K562 (cell line): Measurements from ENCODE around the gene OSGEP. TPM values are rescaled to one million over a fixed set of nuclear protein-coding genes. Genes with fewer than 3 reads are reported as not detected.

Source experiments
- ATAC-seq: fragments of 200-7000 bp; cut with Tn5 transposase; 3 replicates; pipeline ENCODE4 v1.9.1; 2020; ENCODE audit warnings: moderate library complexity
- BruUV-seq: library from RNA; stranded (reverse); fragments of 400-500 nt; replicated peaks from 2 replicates; lab custom pipeline; 2021; lab: Mats Ljungman, UMichigan
- CTCF ChIA-PET: fragments of 300-600 bp; formaldehyde crosslinking; extraction: SDS; loops from one replicate; lab custom pipeline; 2021; ENCODE audit warnings: low intra/inter-chr PET ratio; lab: Yijun Ruan, JAX
- POLR2A ChIA-PET: fragments of 300-600, 350-650 bp; sonication (Branson Sonifier 250); formaldehyde crosslinking; extraction: SDS; loops from one replicate; lab custom pipeline; 2021; ENCODE audit warnings: antibody characterized with exemption, inconsistent platforms; lab: Yijun Ruan, JAX
- DNase-seq, 4 experiments: peaks; one replicate each; pipeline versions ENCODE4 v3.0.0 to v3.0.0-alpha.2; 2011 to 2018; ENCODE audit warnings: low spot score in 3 of 4, mixed read lengths in 3 of 4; ENCODE audit errors: extremely low read depth in 1 of 4
- FAIRE-seq: peaks from 2 replicates; lab custom pipeline; 2011; peaks lifted over from hg19 to GRCh38; lab: Jason Lieb, UNC
- H2AFZ ChIP-seq: 2 replicates; pipeline ENCODE4 v1.6.0; 2011; ENCODE audit warnings: low read depth, low read length, control low read depth, inconsistent platforms
- H3K27ac ChIP-seq: fragments of 200-600 bp; 3 replicates; pipeline ENCODE4 v1.8.0; 2011; ENCODE audit warnings: low read depth, mild to moderate bottlenecking, control low read depth, inconsistent platforms, low read length, moderate library complexity, mixed read lengths; ENCODE audit errors: extremely low read depth
- H3K27me3 ChIP-seq, 2 experiments: fragments of 300-600 bp in 1 of 2; 2 replicates in 1 of 2; 3 replicates in 1 of 2; pipeline versions ENCODE4 v1.6.0 to v1.8.0; 2011; ENCODE audit warnings: inconsistent platforms in 2 of 2, low read length in 2 of 2, mild to moderate bottlenecking in 1 of 2, mixed read lengths in 1 of 2, moderate library complexity in 1 of 2; ENCODE audit not compliant: control insufficient read depth in 2 of 2, insufficient read depth in 2 of 2
- H3K36me3 ChIP-seq: fragments of 300-600 bp; 3 replicates; pipeline ENCODE4 v1.8.0; 2011; ENCODE audit warnings: mild to moderate bottlenecking, low read length, inconsistent platforms; ENCODE audit not compliant: control insufficient read depth, insufficient read depth
- H3K4me1 ChIP-seq, 2 experiments: fragments of 200-600 bp in 1 of 2; replicated peaks in 1 of 2; 2 replicates in 1 of 2; 3 replicates in 1 of 2; pipeline versions ENCODE4 v1.5.1 to v1.8.0; 2011; ENCODE audit warnings: inconsistent platforms in 2 of 2, low read length in 2 of 2, mild to moderate bottlenecking in 1 of 2, mixed read lengths in 1 of 2, moderate library complexity in 1 of 2; ENCODE audit not compliant: control insufficient read depth in 2 of 2, insufficient read depth in 2 of 2
- H3K4me2 ChIP-seq: 2 replicates; pipeline ENCODE4 v1.6.1; 2011; ENCODE audit warnings: low read length, control low read depth, inconsistent platforms, mixed read lengths; ENCODE audit not compliant: insufficient read depth
- H3K4me3 ChIP-seq: fragments of 200-600 bp; sonication (generic), shearing (Covaris generic); 2 replicates; pipeline ENCODE4 v1.5.1; 2016; ENCODE audit warnings: control low read depth, inconsistent platforms
- H3K79me2 ChIP-seq: fragments of 200-600 bp; 3 replicates; pipeline ENCODE4 v1.8.0; 2011; ENCODE audit warnings: low read length, inconsistent platforms; ENCODE audit not compliant: control insufficient read depth, insufficient read depth
- H3K9ac ChIP-seq, 2 experiments: 2 replicates each; pipeline versions ENCODE4 v1.6.0 to v1.6.1; 2011; ENCODE audit warnings: low read depth in 2 of 2, low read length in 2 of 2, control low read depth in 1 of 2, inconsistent platforms in 1 of 2, mild to moderate bottlenecking in 1 of 2, mixed read lengths in 1 of 2; ENCODE audit not compliant: insufficient read depth in 1 of 2
- H3K9me1 ChIP-seq: one replicate; pipeline ENCODE4 v1.6.0; 2011; ENCODE audit warnings: inconsistent platforms, mild to moderate bottlenecking, low read length, moderate library complexity; ENCODE audit not compliant: control insufficient read depth, insufficient read depth
- H3K9me3 ChIP-seq: replicated peaks from 2 replicates; pipeline ENCODE4 v1.5.1; 2011; ENCODE audit warnings: low read depth, low read length, inconsistent platforms; ENCODE audit not compliant: control insufficient read depth, insufficient read depth
- H4K20me1 ChIP-seq: replicated peaks from 2 replicates; pipeline ENCODE4 v1.6.1; 2011; ENCODE audit warnings: low read length, inconsistent platforms, mixed read lengths; ENCODE audit not compliant: control insufficient read depth, insufficient read depth
- BHLHE40 ChIP-seq: IDR thresholded peaks from 2 replicates; pipeline ENCODE4 v1.6.1; 2011; ENCODE audit warnings: low read length, improper control_type of control experiment
- CAMTA2 ChIP-seq: fragments of 250-450 bp; sonication (Bioruptor Pico); conservative IDR thresholded peaks from 2 replicates; pipeline ENCODE4 v1.5.1; 2022
- DNMT1 ChIP-seq: fragments of 450-650 bp; IDR thresholded peaks from 2 replicates; pipeline ENCODE4 v1.6.1; 2016; ENCODE audit warnings: antibody characterized with exemption, mild to moderate bottlenecking
- FOXK2 ChIP-seq, 2 experiments: fragments of 450-650 bp; IDR thresholded peaks in 1 of 2; conservative IDR thresholded peaks in 1 of 2; 2 replicates each; pipeline ENCODE4 v1.6.1; 2016; ENCODE audit warnings: low read depth in 2 of 2, mild to moderate bottlenecking in 1 of 2
- KDM5B ChIP-seq: fragments of 200-600 bp; sonication (generic); IDR thresholded peaks from 2 replicates; pipeline ENCODE4 v1.6.1; 2012; ENCODE audit warnings: low read depth, mild to moderate bottlenecking, moderate library complexity, low read length, control low read depth, inconsistent platforms; ENCODE audit not compliant: insufficient replicate concordance
- PHTF2 ChIP-seq: fragments of 250-450 bp; sonication (Bioruptor Pico); IDR thresholded peaks from 2 replicates; pipeline ENCODE4 v1.5.0; 2021; ENCODE audit warnings: mild to moderate bottlenecking
- POLR2AphosphoS5 ChIP-seq: IDR thresholded peaks from 2 replicates; pipeline ENCODE4 v1.6.1; 2011; ENCODE audit warnings: mild to moderate bottlenecking, low read depth, low read length, moderate library complexity; ENCODE audit not compliant: control insufficient read depth, insufficient read depth
- SMAD3 ChIP-seq: fragments of 450-650 bp; formaldehyde crosslinking; conservative IDR thresholded peaks from 2 replicates; pipeline ENCODE4 v1.4.0; 2020; ENCODE audit warnings: mild to moderate bottlenecking
- STAT6 ChIP-seq: sonication (generic); formaldehyde crosslinking; IDR thresholded peaks from 2 replicates; pipeline ENCODE4 v1.8.1; 2023; ENCODE audit warnings: mild to moderate bottlenecking, missing genetic modification reagents
- TBL1XR1 ChIP-seq, 2 experiments: IDR thresholded peaks; 2 replicates each; pipeline ENCODE4 v1.6.1; 2012; ENCODE audit warnings: improper control_type of control experiment in 2 of 2, low read length in 2 of 2, mild to moderate bottlenecking in 1 of 2
- WGBS: fragments of 100-300 bp; shearing (Covaris generic); methylation state at CpG from one replicate; pipeline ENCODE4 v1.1.6; 2016; ENCODE audit warnings: low coverage, mixed read lengths; ENCODE audit not compliant: insufficient coverage; ENCODE audit errors: missing lambda C conversion rate; 5-methylcytosine and 5-hydroxymethylcytosine counted together
- in situ Hi-C: fragments of 300-500 bp; cut with MboI; formaldehyde crosslinking; loops from 4 replicates; pipeline ENCODE4 v1.15.0; 2018; ENCODE audit warnings: inconsistent platforms, mixed read lengths
- intact Hi-C: fragments of 100-400 bp; cut with micrococcal nuclease; formaldehyde crosslinking; loops from 2 replicates; pipeline ENCODE4 v1.14.2; 2022
- polyA plus RNA-seq, 8 experiments: library from polyadenylated mRNA; depleted of rRNA in 4 of 8; stranded (reverse) in 5 of 8; unstranded in 3 of 8; fragments of >200 nt; fragmentation: Nextera tagmentation in 2 of 8; fragmentation: Illumina TruSeq in 1 of 8; extraction: Ambion mirVana in 2 of 8; extraction: Trizol in 1 of 8; gene quantifications; 2 replicates each; pipeline versions ENCODE4 v1.2.1 to v1.2.3, GENCODE V29; 2011 to 2014; ENCODE audit warnings: inconsistent platforms in 1 of 8, missing spikeins in 1 of 8
- total RNA-seq, 7 experiments: library from RNA; depleted of rRNA in 6 of 7; stranded (reverse); fragments of >200 nt in 6 of 7; fragmentation: Illumina TruSeq in 2 of 7; extraction: Trizol in 2 of 7; gene quantifications; 2 replicates each; pipeline versions ENCODE4 v1.2.1 to v1.2.3, GENCODE V29; 2011 to 2021; ENCODE audit warnings: low replicate concordance in 1 of 7
- TF ChIP-seq, protein P1 (sequence below), 2 experiments: fragments of 450-650 bp in 1 of 2; IDR thresholded peaks; 2 replicates each; pipeline ENCODE4 v1.6.1; 2011 to 2017; ENCODE audit warnings: low read depth in 2 of 2, antibody characterized with exemption in 1 of 2, borderline replicate concordance in 1 of 2, low read length in 1 of 2, mild to moderate bottlenecking in 1 of 2, mixed read lengths in 1 of 2; ENCODE audit not compliant: control insufficient read depth in 1 of 2

OSGEP gene
- total and polyA plus RNA-seq, 9 of the 15 experiments (the other 6 are each of a cell fraction or from before 2014, with no cell fraction given): 32.1 to 59.2 (median 44.1) TPM

DNA sequence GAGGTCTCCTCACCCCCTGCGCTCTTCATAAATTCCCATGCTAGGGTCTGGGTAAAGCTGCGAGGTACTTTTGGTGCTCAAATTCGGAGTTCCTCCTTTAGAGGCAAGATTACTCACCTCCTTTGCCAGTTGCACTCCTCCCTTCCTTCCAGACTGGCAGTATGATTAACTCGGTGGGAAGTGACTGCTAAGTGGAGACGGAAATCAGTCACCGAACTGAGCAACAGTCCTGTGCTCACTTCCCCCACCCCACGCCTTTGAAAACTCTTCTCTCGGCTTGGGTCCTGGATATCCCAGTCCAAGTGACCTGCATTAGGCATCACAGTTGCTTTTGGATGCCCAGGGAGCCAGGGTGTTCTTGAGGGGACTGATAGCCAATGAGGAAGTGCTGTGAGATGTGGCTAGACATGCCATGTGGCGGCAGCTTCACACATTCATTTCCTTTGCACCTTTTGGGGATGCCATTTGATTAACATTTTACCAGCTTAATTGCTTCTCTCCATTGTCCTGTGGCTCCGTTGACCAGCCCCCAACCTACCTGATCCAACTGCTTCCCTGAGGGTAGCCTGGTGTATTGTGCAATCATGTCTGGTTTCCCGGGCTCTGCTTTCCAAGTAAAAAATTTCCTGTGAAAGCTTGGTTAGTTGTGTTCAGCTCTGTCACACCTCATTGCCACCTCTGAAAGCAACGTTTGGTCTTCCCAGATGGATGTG, 15.4 kb upstream of the OSGEP start (continued):
- no peak for TF ChIP-seq FOXK2 (conservative IDR thresholded peaks at IDR 0.05 in 1 of 2, IDR thresholded peaks at IDR 0.05 in 1 of 2; ENCODE audit: low read depth in 2 of 2)
- TF ChIP-seq, protein P1, sequence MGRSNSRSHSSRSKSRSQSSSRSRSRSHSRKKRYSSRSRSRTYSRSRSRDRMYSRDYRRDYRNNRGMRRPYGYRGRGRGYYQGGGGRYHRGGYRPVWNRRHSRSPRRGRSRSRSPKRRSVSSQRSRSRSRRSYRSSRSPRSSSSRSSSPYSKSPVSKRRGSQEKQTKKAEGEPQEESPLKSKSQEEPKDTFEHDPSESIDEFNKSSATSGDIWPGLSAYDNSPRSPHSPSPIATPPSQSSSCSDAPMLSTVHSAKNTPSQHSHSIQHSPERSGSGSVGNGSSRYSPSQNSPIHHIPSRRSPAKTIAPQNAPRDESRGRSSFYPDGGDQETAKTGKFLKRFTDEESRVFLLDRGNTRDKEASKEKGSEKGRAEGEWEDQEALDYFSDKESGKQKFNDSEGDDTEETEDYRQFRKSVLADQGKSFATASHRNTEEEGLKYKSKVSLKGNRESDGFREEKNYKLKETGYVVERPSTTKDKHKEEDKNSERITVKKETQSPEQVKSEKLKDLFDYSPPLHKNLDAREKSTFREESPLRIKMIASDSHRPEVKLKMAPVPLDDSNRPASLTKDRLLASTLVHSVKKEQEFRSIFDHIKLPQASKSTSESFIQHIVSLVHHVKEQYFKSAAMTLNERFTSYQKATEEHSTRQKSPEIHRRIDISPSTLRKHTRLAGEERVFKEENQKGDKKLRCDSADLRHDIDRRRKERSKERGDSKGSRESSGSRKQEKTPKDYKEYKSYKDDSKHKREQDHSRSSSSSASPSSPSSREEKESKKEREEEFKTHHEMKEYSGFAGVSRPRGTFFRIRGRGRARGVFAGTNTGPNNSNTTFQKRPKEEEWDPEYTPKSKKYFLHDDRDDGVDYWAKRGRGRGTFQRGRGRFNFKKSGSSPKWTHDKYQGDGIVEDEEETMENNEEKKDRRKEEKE (IDR thresholded peaks at IDR 0.05; ENCODE audit: borderline replicate concordance in 1 of 2, control insufficient read depth in 1 of 2, low read depth in 2 of 2, low read length in 1 of 2): no peak
- no peak for TF ChIP-seq PHTF2 (CRISPR knock-in tag)

DNA sequence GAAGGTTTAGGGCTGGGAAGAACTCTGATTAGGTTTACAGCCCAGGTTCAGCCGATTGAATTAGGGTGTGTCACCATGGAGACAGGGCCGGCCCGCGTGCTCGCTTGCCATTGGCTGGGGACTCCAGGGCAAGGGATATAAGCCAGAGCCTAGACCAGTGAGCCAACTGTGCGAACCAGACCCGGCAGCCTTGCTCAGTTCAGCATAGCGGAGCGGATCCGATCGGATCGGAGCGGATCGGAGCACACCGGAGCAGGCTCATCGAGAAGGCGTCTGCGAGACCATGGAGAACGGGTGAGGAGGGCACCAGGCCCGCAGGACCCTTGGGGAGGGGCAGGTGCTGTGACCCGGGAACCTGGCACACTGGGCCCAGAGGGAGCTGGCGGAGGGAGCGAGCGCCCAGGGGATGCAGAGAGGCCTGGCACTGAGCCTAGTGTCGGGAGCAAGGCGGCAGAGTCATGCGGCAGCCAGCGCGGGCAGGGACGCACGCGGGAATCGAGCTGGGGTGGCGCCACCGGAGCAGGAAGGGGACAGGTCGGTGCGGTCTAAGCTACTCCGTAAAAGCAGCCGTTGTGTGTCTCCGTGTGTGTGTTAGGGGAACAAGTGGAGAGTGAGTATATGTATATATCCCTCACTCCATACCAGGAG, 14.8 kb upstream of the OSGEP start, which contains the start of gene PNP:
TSS of gene PNP (plus strand) at position 165 of the 648 bp plus-strand sequence. CDS start at position 284, 119 bp downstream.
- intact Hi-C loops: no loop called here
- in situ Hi-C loops: no loop called here
- peak within 1 kb of the TSS; percentile 83 for H2AFZ ChIP-seq
- peak within 1 kb of the TSS; percentile 82 for H3K4me3 ChIP-seq
- no peaks in the 10 kb centered on the region for H3K27me3 ChIP-seq
- H3K9me3 ChIP-seq: no peaks in the 10 kb centered on the region
- H3K4me2 ChIP-seq: peak within 1 kb of the TSS; percentile 91
- ChIA-PET POLR2A (interaction anchor here (0.6 to 5.0 kb wide), 20 partner anchors 7 to 144 kb away, joined by 3 to 36 read pairs (median 4); partner anchors contain the start of genes APEX1, OSGEP, PARP2 and PIP4P1), CTCF (no interaction called here)
- ATAC-seq: peak; percentile 97
- H3K9me1 ChIP-seq: no peaks in the 10 kb centered on the region
- H3K9ac ChIP-seq: peak within 1 kb of the TSS; percentile 93 to 99
- H3K79me2 ChIP-seq: peaks cover 46% of the 10 kb centered on the region
- FAIRE-seq: peak; percentile 97
- TSS peak; percentile 49 for BruUV-seq
- peak within 1 kb of the TSS; percentile 76 for H3K27ac ChIP-seq
- H4K20me1 ChIP-seq: peaks cover 6% of the 10 kb centered on the region; the same call in 1 of the 2 replicates
- peak; percentile 90 to 96 (median 91) for DNase-seq
- H3K4me1 ChIP-seq: peaks cover 5 to 15% of the 10 kb centered on the region in 2 experiments; a peak in 3 of 5 replicates
- WGBS: under 1% methylated on average over 14 of the region's 40 CpGs
- H3K36me3 ChIP-seq: peaks cover 34% of the 10 kb centered on the region
- TF ChIP-seq POLR2AphosphoS5 (peak; percentile 96), SMAD3 (CRISPR knock-in tag) (no peak), STAT6 (0 out of 2 replicates have a peak, but pooled peaks have one; percentile 58), KDM5B (peak; percentile 99), BHLHE40 (no peak), CAMTA2 (CRISPR knock-in tag) (no peak), TBL1XR1 (IDR thresholded peaks at IDR 0.05; ENCODE audit: low read length in 2 of 2) (no peak), DNMT1 (no peak)
